Left lung (tissue), 10 donors: ENCODE measurements around the gene OIT3. TPM values are rescaled to one million over a fixed set of nuclear protein-coding genes. Genes with fewer than 3 reads are reported as not detected.

Experiments
- ATAC-seq: fragments of 200-7000 bp; cut with Tn5 transposase; one replicate; pipeline ENCODE4 v1.9.1; 2020; ENCODE audit warnings: moderate library complexity
- DNase-seq, 4 donors: peaks; one replicate each; pipeline ENCODE4 v3.0.0-alpha.2; 2013 to 2020
- H3K27ac ChIP-seq, 2 donors: fragments of 200-600 bp; sonication (generic) in 1 of 2; one replicate each; pipeline versions ENCODE4 v1.5.0 to v1.8.0; 2020 to 2021
- H3K27me3 ChIP-seq, 2 donors: fragments of 200-600 bp; sonication (generic) in 1 of 2; one replicate each; pipeline versions ENCODE4 v1.5.0 to v1.8.0; 2020 to 2021
- H3K36me3 ChIP-seq, 2 donors: fragments of 200-600 bp; sonication (generic) in 1 of 2; one replicate each; pipeline versions ENCODE4 v1.5.0 to v1.8.0; 2020 to 2021
- H3K4me1 ChIP-seq, 2 donors: fragments of 200-600 bp; one replicate each; pipeline ENCODE4 v1.8.0; 2021
- H3K4me3 ChIP-seq, 2 donors: fragments of 200-600 bp; sonication (generic) in 1 of 2; one replicate each; pipeline versions ENCODE4 v1.5.0 to v1.8.0; 2020 to 2021; ENCODE audit warnings: mild to moderate bottlenecking in 1 of 2
- H3K9me3 ChIP-seq, 2 donors: fragments of 200-600 bp; sonication (generic) in 1 of 2; one replicate each; pipeline versions ENCODE4 v1.5.0 to v1.8.0; 2020 to 2021
- CTCF ChIP-seq, 2 donors: fragments of 200-600 bp; sonication (generic) in 1 of 2; IDR thresholded peaks; one replicate each; pipeline versions ENCODE4 v1.5.0 to v1.8.0; 2021; ENCODE audit warnings: antibody characterized with exemption in 2 of 2
- intact Hi-C, 2 donors: fragments of 100-400 bp; cut with DNase I; formaldehyde crosslinking; loops; one replicate each; pipeline versions ENCODE4 v1.11.2 to v1.14.2; 2022
- polyA plus RNA-seq, 6 donors: library from polyadenylated mRNA; unstranded; fragments of 120-200 nt; gene quantifications; one replicate each; pipeline ENCODE4 v1.2.1, GENCODE V29; 2013; ENCODE audit not compliant: insufficient read length in 6 of 6
- total RNA-seq, 2 donors: library from RNA; stranded (reverse); fragmentation: NEBNext Ultra II Directional; extraction: Animal tissue kit (Norgen Biotek cat#: 25700); gene quantifications; one replicate each; pipeline ENCODE4 v1.2.1, GENCODE V29; 2021
- donor health status: DM: no; HTN: yes; CAD: no.
- donor health status: DM: no; HTN: no; CAD: no.

The OIT3 gene
- total and polyA plus RNA-seq, 8 donors: 0.21 to 1.4 (median 1.00) TPM; not detected in 1

GRCh38 chr10:72980348-72980747 is 86.8 kb downstream of the OIT3 start:
- H3K9me3 ChIP-seq: peaks cover 0 to 52% of the 10 kb centered on the region in 2 donors
- DNase-seq (no peak), ATAC-seq (no peak)
- no peak overlapping the region for H3K27ac ChIP-seq
- no peaks in the 10 kb centered on the region for H3K4me1 ChIP-seq
- no peaks in the 10 kb centered on the region for H3K36me3 ChIP-seq
- intact Hi-C loops: no loop called here
- TF ChIP-seq CTCF (IDR thresholded peaks at IDR 0.05): no peak
- no peaks in the 10 kb centered on the region for H3K27me3 ChIP-seq
- H3K4me3 ChIP-seq: no peak overlapping the region

GRCh38 chr10:72981028-72981881 is 87.7 kb downstream of the OIT3 start:
- TF ChIP-seq CTCF (IDR thresholded peaks at IDR 0.05): no peak
- H3K9me3 ChIP-seq: peaks cover 0 to 43% of the 10 kb centered on the region in 2 donors
- H3K4me3 ChIP-seq: no peak overlapping the region
- H3K27me3 ChIP-seq: no peaks in the 10 kb centered on the region
- H3K27ac ChIP-seq: no peak overlapping the region
- ATAC-seq: no peak
- H3K36me3 ChIP-seq: no peaks in the 10 kb centered on the region
- no peak for DNase-seq
- no peaks in the 10 kb centered on the region for H3K4me1 ChIP-seq
- intact Hi-C loops: no loop called here

- no peak for TF ChIP-seq CTCF (IDR thresholded peaks at IDR 0.05)
- Histone ChIP-seq H3K27ac (no peak overlapping the region), H3K27me3 (no peaks in the 10 kb centered on the region), H3K4me3 (no peak overlapping the region), H3K36me3 (no peaks in the 10 kb centered on the region), H3K4me1 (no peaks in the 10 kb centered on the region), H3K9me3 (peaks cover 0 to 36% of the 10 kb centered on the region in 2 donors)
- DNase-seq (no peak), ATAC-seq (no peak)
- intact Hi-C loops: no loop called here
Observed at GRCh38 chr10:72981882-72982529, 88.5 kb downstream of the OIT3 start.

Other genes starting within 250 kb of the OIT3 start
- 10 to 100 TPM; 39.4 to 48.8 TPM for gene MCU, start 201.6 kb upstream of the OIT3 start, total RNA-seq
- 10 to 100 TPM; 29.4 to 47.4 (median 37.1) TPM for gene MCU, start 201.6 kb upstream of the OIT3 start, polyA plus RNA-seq
- 1 to 10 TPM in 1 of 2 donors, under 1 TPM in 1; 0.65 to 2.2 TPM for gene PLA2G12B, start 61.1 kb downstream of the OIT3 start, total RNA-seq
- 1 to 10 TPM in 2 of 6 donors, under 1 TPM in 4; 0.38 to 3.3 (median 0.71) TPM for gene PLA2G12B, start 61.1 kb downstream of the OIT3 start, polyA plus RNA-seq
- gene P4HA1, start 203.1 kb downstream of the OIT3 start, total RNA-seq: 10 to 100 TPM; 49.3 to 60.3 TPM
- 10 to 100 TPM; 47.4 to 94.4 (median 67.8) TPM for gene P4HA1, start 203.1 kb downstream of the OIT3 start, polyA plus RNA-seq
- gene NUDT13, start 216.7 kb downstream of the OIT3 start, total RNA-seq: 1 to 10 TPM; 1.4 to 2.1 TPM
- 1 to 10 TPM; 6.1 to 7.9 (median 7.7) TPM for gene NUDT13, start 216.7 kb downstream of the OIT3 start, polyA plus RNA-seq